IMR-90 (cell line): Measurements from ENCODE around the gene PSMC5. TPM values are rescaled to one million over a fixed set of nuclear protein-coding genes. Genes with fewer than 3 reads are reported as not detected.

Source experiments
- ATAC-seq: fragments of 200-7000 bp; cut with Tn5 transposase; 2 replicates; pipeline ENCODE4 v1.9.1; 2020; ENCODE audit warnings: low read depth, mild to moderate bottlenecking, moderate library complexity
- BruUV-seq: library from RNA; stranded (reverse); fragments of 400-500 nt; replicated peaks from 2 replicates; lab custom pipeline; 2021; lab: Mats Ljungman, UMichigan
- CTCF ChIA-PET: fragments of 300-600 bp; formaldehyde crosslinking; extraction: SDS; loops from one replicate; lab custom pipeline; 2021; ENCODE audit warnings: antibody characterized with exemption; lab: Yijun Ruan, JAX
- POLR2A ChIA-PET: fragments of 300-600 bp; sonication (Branson Sonifier 250); formaldehyde crosslinking; loops from one replicate; lab custom pipeline; 2022; ENCODE audit warnings: antibody characterized with exemption; ENCODE audit not compliant: unreplicated experiment; lab: Charles Lee
- DNase-seq: peaks from one replicate; pipeline ENCODE4 v3.0.0; 2013
- H2AFZ ChIP-seq: replicated peaks from 2 replicates; pipeline ENCODE3; 2013; ENCODE audit warnings: low read length, mild to moderate bottlenecking; ENCODE audit not compliant: poor library complexity
- H2AK5ac ChIP-seq: 2 replicates; pipeline ENCODE4 v1.6.1; 2013; ENCODE audit warnings: low read depth, low read length, inconsistent platforms
- H2AK9ac ChIP-seq: replicated peaks from 2 replicates; pipeline ENCODE3; 2013; ENCODE audit warnings: mild to moderate bottlenecking, low read depth, low read length, moderate library complexity; ENCODE audit not compliant: poor library complexity
- H2BK120ac ChIP-seq: 2 replicates; pipeline ENCODE4 v1.6.1; 2013; ENCODE audit warnings: low read depth, low read length, inconsistent platforms
- H2BK15ac ChIP-seq: 3 replicates; pipeline ENCODE4 v1.6.1; 2013; ENCODE audit warnings: low read depth, low read length, inconsistent platforms
- H2BK20ac ChIP-seq: 2 replicates; pipeline ENCODE4 v1.6.1; 2013; ENCODE audit warnings: low read depth, mild to moderate bottlenecking, inconsistent platforms, low read length, moderate library complexity
- H2BK5ac ChIP-seq: 2 replicates; pipeline ENCODE4 v1.6.1; 2013; ENCODE audit warnings: mild to moderate bottlenecking, low read depth, low read length, inconsistent platforms; ENCODE audit not compliant: poor library complexity, severe bottlenecking
- H3K14ac ChIP-seq: replicated peaks from 2 replicates; pipeline ENCODE4 v1.6.1; 2013; ENCODE audit warnings: low read depth, low read length, inconsistent platforms
- H3K18ac ChIP-seq: 2 replicates; pipeline ENCODE4 v1.6.1; 2013; ENCODE audit warnings: low read depth, low read length, control low read depth
- H3K23ac ChIP-seq: 2 replicates; pipeline ENCODE4 v1.6.1; 2013; ENCODE audit warnings: low read depth, low read length, inconsistent platforms
- H3K27ac ChIP-seq: 2 replicates; pipeline ENCODE4 v1.5.1; 2013; ENCODE audit warnings: mild to moderate bottlenecking, control low read depth, low read length; ENCODE audit not compliant: insufficient read depth
- H3K27me3 ChIP-seq: 2 replicates; pipeline ENCODE4 v1.6.1; 2013; ENCODE audit warnings: low read length; ENCODE audit not compliant: control insufficient read depth, insufficient read depth
- H3K36me3 ChIP-seq: 2 replicates; pipeline ENCODE4 v1.6.1; 2013; ENCODE audit warnings: low read length, mixed read lengths; ENCODE audit not compliant: control insufficient read depth, insufficient read depth
- H3K4ac ChIP-seq: 2 replicates; pipeline ENCODE4 v1.6.1; 2013; ENCODE audit warnings: low read depth, low read length, inconsistent platforms
- H3K4me1 ChIP-seq: 2 replicates; pipeline ENCODE4 v1.6.1; 2013; ENCODE audit warnings: low read length, mixed read lengths; ENCODE audit not compliant: control insufficient read depth, insufficient read depth
- H3K4me2 ChIP-seq: 2 replicates; pipeline ENCODE4 v1.6.1; 2013; ENCODE audit warnings: low read depth, mild to moderate bottlenecking, control low read depth, low read length, moderate library complexity
- H3K4me3 ChIP-seq: 2 replicates; pipeline ENCODE4 v1.5.1; 2013; ENCODE audit warnings: low read depth, mild to moderate bottlenecking, control low read depth, low read length, moderate library complexity; ENCODE audit not compliant: insufficient read depth
- H3K56ac ChIP-seq: 2 replicates; pipeline ENCODE4 v1.6.1; 2013; ENCODE audit warnings: low read length, inconsistent platforms; ENCODE audit not compliant: insufficient read depth; ENCODE audit errors: extremely low read depth
- H3K79me1 ChIP-seq, 2 experiments: 2 replicates each; pipeline ENCODE4 v1.6.1; 2013; ENCODE audit warnings: low read length in 2 of 2, inconsistent platforms in 1 of 2, low read depth in 1 of 2
- H3K9ac ChIP-seq: 2 replicates; pipeline ENCODE4 v1.6.1; 2013; ENCODE audit warnings: low read depth, low read length, control low read depth
- H3K9me1 ChIP-seq: 2 replicates; pipeline ENCODE4 v1.6.1; 2013; ENCODE audit warnings: low read length, inconsistent platforms; ENCODE audit not compliant: insufficient read depth
- H3K9me3 ChIP-seq: 2 replicates; pipeline ENCODE4 v1.6.1; 2013; ENCODE audit warnings: low read length; ENCODE audit not compliant: control insufficient read depth, insufficient read depth
- H4K20me1 ChIP-seq: 2 replicates; pipeline ENCODE4 v1.6.1; 2013; ENCODE audit warnings: low read length, inconsistent platforms; ENCODE audit not compliant: insufficient read depth
- H4K5ac ChIP-seq: 2 replicates; pipeline ENCODE4 v1.6.1; 2013; ENCODE audit warnings: mild to moderate bottlenecking, low read depth, low read length, control low read depth
- H4K8ac ChIP-seq, 2 experiments: 2 replicates each; pipeline ENCODE4 v1.6.1; 2013; ENCODE audit warnings: low read depth in 2 of 2, low read length in 2 of 2, control low read depth in 1 of 2, inconsistent platforms in 1 of 2
- H4K91ac ChIP-seq: 2 replicates; pipeline ENCODE4 v1.6.1; 2013; ENCODE audit warnings: low read depth, low read length, inconsistent platforms; ENCODE audit not compliant: insufficient read depth
- CEBPB ChIP-seq: IDR thresholded peaks from 2 replicates; pipeline ENCODE4 v1.6.1; 2012; ENCODE audit warnings: low read depth, low read length, improper control_type of control experiment
- RFX5 ChIP-seq: IDR thresholded peaks from 2 replicates; pipeline ENCODE4 v1.8.0; 2012; ENCODE audit warnings: low read depth, mild to moderate bottlenecking, low read length, moderate library complexity
- WGBS, 2 experiments: methylation state at CpG; one replicate each; pipeline versions ENCODE4 v1.1.5 to v1.1.7; 2013; ENCODE audit warnings: missing lambda C conversion rate in 2 of 2; ENCODE audit not compliant: insufficient read length in 1 of 2; ENCODE audit errors: extremely low coverage in 2 of 2; 5-methylcytosine and 5-hydroxymethylcytosine counted together
- dilution Hi-C: fragments of 300-500 bp; cut with HindIII; formaldehyde crosslinking; loops from one replicate; pipeline ENCODE4 v1.14.3; 2018; ENCODE audit warnings: low sequenced_read_pairs; ENCODE audit not compliant: unreplicated experiment
- in situ Hi-C: fragments of 300-500 bp; cut with MboI; formaldehyde crosslinking; loops from 3 replicates; pipeline ENCODE4 v1.14.3; 2019; ENCODE audit warnings: low sequenced_read_pairs, inconsistent platforms, mixed read lengths
- intact Hi-C: fragments of 100-400 bp; cut with micrococcal nuclease; formaldehyde crosslinking; loops from 2 replicates; pipeline ENCODE4 v1.10.0; 2022
- polyA plus RNA-seq, 3 experiments: library from polyadenylated mRNA; depleted of rRNA; stranded (reverse); fragments of >200 nt; gene quantifications; 2 replicates each; pipeline ENCODE4 v1.2.3, GENCODE V29; 2012; ENCODE audit warnings: low replicate concordance in 1 of 3
- total RNA-seq: library from RNA; depleted of rRNA; stranded (reverse); fragments of >200 nt; gene quantifications from 2 replicates; pipeline ENCODE4 v1.2.3, GENCODE V29; 2012

Gene PSMC5
- total and polyA plus RNA-seq, 2 of the 4 experiments (the other 2 are of a cell fraction) = 105 to 165 TPM

DNA sequence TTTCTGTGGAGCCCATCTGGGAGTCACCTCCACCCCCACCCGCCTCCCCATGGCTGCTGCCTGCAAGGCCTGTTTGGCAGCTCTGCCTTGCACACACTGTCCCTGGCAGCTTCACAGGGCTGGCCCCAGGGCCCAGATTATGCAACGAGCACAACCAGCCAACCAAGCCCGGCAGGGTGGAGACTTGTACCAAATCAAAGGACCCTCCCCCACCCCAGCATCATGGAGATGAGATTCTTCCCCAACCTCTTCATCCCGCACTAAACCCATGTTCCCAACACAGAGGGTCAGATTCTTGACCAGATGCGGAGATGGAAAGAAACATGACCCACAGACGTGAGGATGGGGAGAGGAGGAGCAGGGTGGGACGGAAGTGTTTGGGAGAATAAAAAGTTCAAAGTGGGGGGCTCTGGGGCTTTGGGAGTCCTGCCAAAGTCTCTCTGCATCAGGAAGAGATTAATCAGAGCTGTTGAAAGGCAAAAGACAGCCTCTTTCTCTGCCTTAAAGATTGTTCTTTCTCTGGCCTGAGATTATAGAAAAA lies 11.5 kb downstream of the PSMC5 start:
- H3K23ac ChIP-seq = 0 out of 2 replicates have a peak overlapping the region, but pooled peaks have one; percentile 45
- ATAC-seq (no peak), DNase-seq (peak; percentile 45)
- peak overlapping the region; percentile 44; the same call in 1 of the 2 replicates for H3K27ac ChIP-seq
- TF ChIP-seq RFX5 = no peak
- TF ChIP-seq CEBPB = peak; percentile 62
- no peak overlapping the region for H2AFZ ChIP-seq
- H2BK20ac ChIP-seq = no peak overlapping the region
- no peak overlapping the region for H2BK120ac ChIP-seq
- intact Hi-C loops = no loop called here
- H3K4me1 ChIP-seq = peaks cover 21% of the 10 kb centered on the region
- H2BK5ac ChIP-seq = no peak overlapping the region
- WGBS, 2 experiments = no CpG with 5 or more reads among the region's 7 CpGs
- H3K4ac ChIP-seq = no peak overlapping the region
- dilution Hi-C loops = no loop called here
- CTCF ChIA-PET = no interaction called here
- no peak overlapping the region; the same call in 1 of the 2 replicates for H3K14ac ChIP-seq
- no peak overlapping the region for H4K91ac ChIP-seq
- no peaks in the 10 kb centered on the region for H3K27me3 ChIP-seq
- POLR2A ChIA-PET = interaction anchor here (0.7 kb wide), 2 partner anchors 11 to 668 kb away, joined by 5 to 10 read pairs; partner anchors contain the start of gene CEP95
- no TSS peak for BruUV-seq
- H3K9ac ChIP-seq = no peak overlapping the region
- in situ Hi-C loops = no loop called here
- H3K36me3 ChIP-seq = peaks cover 26% of the 10 kb centered on the region
- H3K9me3 ChIP-seq = no peaks in the 10 kb centered on the region
- no peak overlapping the region; the same call in 1 of the 2 replicates for H2AK5ac ChIP-seq
- no peak overlapping the region for H3K18ac ChIP-seq
- H4K5ac ChIP-seq = no peak overlapping the region
- H2BK15ac ChIP-seq = no peak overlapping the region
- peak overlapping the region; percentile 58 for H2AK9ac ChIP-seq
- no peak overlapping the region for H4K8ac ChIP-seq
- H3K4me3 ChIP-seq = no peak overlapping the region
- peaks cover 12 to 79% of the 10 kb centered on the region in 2 experiments; a peak in 3 of 4 replicates for H3K79me1 ChIP-seq
- H4K20me1 ChIP-seq = peaks cover 49% of the 10 kb centered on the region
- peak overlapping the region; percentile 25 for H3K4me2 ChIP-seq
- H3K56ac ChIP-seq = no peak overlapping the region
- H3K9me1 ChIP-seq = peaks cover 12% of the 10 kb centered on the region
